SU-DHL-6 (cell line): ENCODE data around the gene MRPS2.

Source experiments
- EZH2phosphoT487 ChIP-seq: fragments of 200-600 bp; sonication (generic), shearing (Covaris generic); conservative IDR thresholded peaks from 2 replicates; pipeline ENCODE4 v1.6.1; 2018; ENCODE audit warnings: mild to moderate bottlenecking, antibody characterized with exemption, low read length, moderate library complexity, mixed read lengths
- TF ChIP-seq, protein P1 (sequence below): fragments of 200-600 bp; sonication (generic); IDR thresholded peaks from one replicate; pipeline ENCODE4 v1.5.1; 2017; ENCODE audit warnings: antibody characterized with exemption, mild to moderate bottlenecking, low read length, moderate library complexity; ENCODE audit not compliant: insufficient read depth, poor library complexity, severe bottlenecking

DNA sequence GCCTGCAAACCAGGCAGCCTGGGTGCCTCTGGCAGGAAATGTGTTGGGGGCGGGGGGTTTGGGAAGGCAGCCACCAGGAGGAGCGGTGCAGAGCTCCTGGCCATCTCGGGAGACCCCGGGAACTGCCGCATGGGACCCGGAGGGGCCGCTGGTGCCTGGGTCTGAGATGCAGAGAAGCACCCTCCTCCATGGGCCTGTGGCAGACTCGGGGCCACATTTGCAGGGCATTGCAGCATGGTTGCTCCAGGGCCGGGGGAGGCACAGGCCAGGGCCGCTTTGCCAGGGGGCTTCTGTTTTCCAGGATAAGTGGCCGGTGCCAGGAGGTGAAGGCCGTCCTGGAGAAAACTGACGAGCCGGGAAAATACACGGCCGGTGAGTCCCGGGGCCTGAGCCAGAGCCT is 22.4 kb downstream of the MRPS2 start:
- TF ChIP-seq, protein P1, sequence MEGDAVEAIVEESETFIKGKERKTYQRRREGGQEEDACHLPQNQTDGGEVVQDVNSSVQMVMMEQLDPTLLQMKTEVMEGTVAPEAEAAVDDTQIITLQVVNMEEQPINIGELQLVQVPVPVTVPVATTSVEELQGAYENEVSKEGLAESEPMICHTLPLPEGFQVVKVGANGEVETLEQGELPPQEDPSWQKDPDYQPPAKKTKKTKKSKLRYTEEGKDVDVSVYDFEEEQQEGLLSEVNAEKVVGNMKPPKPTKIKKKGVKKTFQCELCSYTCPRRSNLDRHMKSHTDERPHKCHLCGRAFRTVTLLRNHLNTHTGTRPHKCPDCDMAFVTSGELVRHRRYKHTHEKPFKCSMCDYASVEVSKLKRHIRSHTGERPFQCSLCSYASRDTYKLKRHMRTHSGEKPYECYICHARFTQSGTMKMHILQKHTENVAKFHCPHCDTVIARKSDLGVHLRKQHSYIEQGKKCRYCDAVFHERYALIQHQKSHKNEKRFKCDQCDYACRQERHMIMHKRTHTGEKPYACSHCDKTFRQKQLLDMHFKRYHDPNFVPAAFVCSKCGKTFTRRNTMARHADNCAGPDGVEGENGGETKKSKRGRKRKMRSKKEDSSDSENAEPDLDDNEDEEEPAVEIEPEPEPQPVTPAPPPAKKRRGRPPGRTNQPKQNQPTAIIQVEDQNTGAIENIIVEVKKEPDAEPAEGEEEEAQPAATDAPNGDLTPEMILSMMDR = no peak
- no peak for TF ChIP-seq EZH2phosphoT487
